AG04449 (cell line): Measurements from ENCODE around the gene SLC24A3.

ENCODE experiments used
- CTCF ChIA-PET: fragments of 350-600 bp; formaldehyde crosslinking; extraction: SDS; loops from one replicate; lab custom pipeline; 2021; ENCODE audit warnings: antibody characterized with exemption; lab: Yijun Ruan, JAX
- POLR2A ChIA-PET: fragments of 400-600, 350-600 bp; formaldehyde crosslinking; extraction: SDS; loops from one replicate; lab custom pipeline; 2020; ENCODE audit warnings: antibody characterized with exemption, inconsistent platforms; lab: Yijun Ruan, JAX
- DNase-seq: peaks from one replicate; pipeline ENCODE4 v3.0.0-alpha.2; 2010; ENCODE audit warnings: low read depth, low spot score
- H3K4me3 ChIP-seq: 2 replicates; pipeline ENCODE4 v1.5.1; 2011; ENCODE audit warnings: low read depth, mild to moderate bottlenecking, control low read depth, low read length
- TF ChIP-seq, protein P1 (sequence below): IDR thresholded peaks from one replicate; pipeline ENCODE4 v1.5.1; 2011; ENCODE audit warnings: mild to moderate bottlenecking, moderate library complexity, low read length, control low read depth, inconsistent platforms; ENCODE audit not compliant: insufficient read depth; ENCODE audit errors: missing control alignments

SLC24A3 gene

DNA sequence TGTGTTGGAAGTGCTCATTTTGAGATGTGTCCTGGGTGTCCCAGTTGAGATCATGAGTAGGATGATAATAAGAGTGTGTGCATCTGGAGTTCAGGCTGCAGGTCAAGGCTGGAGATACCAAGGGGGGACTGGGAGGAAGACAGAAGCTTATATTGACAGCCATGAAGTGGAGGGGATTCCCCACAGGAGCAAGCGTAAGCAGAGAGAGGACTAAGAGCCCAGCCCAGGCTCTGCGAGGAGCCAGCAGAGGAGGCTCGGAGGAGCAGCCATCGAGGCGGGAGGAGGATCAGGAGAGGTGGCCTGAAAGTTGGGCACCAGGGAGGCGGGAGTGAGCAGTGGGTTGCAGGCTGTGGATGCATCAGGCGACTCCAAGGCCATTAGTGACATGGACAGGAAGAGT is 116.2 kb downstream of the SLC24A3 start:
- DNase-seq, result no peak
- ChIA-PET CTCF (no interaction called here), POLR2A (no interaction called here)
- TF ChIP-seq, protein P1, sequence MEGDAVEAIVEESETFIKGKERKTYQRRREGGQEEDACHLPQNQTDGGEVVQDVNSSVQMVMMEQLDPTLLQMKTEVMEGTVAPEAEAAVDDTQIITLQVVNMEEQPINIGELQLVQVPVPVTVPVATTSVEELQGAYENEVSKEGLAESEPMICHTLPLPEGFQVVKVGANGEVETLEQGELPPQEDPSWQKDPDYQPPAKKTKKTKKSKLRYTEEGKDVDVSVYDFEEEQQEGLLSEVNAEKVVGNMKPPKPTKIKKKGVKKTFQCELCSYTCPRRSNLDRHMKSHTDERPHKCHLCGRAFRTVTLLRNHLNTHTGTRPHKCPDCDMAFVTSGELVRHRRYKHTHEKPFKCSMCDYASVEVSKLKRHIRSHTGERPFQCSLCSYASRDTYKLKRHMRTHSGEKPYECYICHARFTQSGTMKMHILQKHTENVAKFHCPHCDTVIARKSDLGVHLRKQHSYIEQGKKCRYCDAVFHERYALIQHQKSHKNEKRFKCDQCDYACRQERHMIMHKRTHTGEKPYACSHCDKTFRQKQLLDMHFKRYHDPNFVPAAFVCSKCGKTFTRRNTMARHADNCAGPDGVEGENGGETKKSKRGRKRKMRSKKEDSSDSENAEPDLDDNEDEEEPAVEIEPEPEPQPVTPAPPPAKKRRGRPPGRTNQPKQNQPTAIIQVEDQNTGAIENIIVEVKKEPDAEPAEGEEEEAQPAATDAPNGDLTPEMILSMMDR, result no peak
- no peak overlapping the region for H3K4me3 ChIP-seq

DNA sequence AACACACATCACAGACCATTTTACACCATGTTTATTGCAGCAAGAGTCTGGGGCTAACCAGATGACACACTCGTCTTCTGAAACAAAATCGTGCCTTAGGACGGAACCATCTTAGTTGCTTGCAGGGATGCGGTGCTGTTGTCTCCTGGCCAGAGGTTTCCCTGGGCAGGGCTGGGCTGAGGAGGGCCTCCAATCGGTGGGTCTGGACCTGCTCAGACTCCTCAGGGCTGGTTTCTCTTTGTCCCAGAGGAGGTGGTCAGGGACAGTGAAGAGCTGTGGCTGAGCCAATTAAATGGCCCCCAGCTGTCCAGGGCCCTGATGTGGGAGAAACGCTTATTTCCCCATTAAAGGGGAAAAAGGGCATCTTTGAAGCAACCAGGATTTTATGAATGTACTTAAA is 117.6 kb downstream of the SLC24A3 start:
- DNase-seq, result no peak
- CTCF ChIA-PET, result no interaction called here
- TF ChIP-seq, protein P1, result no peak
- no peak overlapping the region for H3K4me3 ChIP-seq
- POLR2A ChIA-PET, result no interaction called here

DNA sequence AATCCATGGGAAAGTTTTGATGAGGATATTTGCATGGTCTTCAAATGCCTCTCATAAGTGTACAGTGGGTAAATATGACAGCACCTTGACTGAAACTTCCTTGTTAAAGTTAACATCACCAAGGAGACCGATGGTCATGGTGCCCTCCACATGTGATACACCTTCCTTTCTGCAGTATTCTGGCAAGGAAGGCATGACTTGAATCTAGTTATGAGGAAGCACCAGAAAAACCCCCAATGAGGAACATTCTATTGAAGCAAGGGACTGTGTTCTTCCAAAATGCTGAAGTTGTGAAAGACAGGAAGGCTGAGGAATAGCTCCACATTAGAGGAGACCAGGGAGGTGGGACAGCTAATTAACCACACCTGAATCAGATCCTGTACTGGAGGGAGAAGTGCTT is 118.3 kb downstream of the SLC24A3 start:
- TF ChIP-seq, protein P1, result no peak
- ChIA-PET POLR2A (no interaction called here), CTCF (no interaction called here)
- no peak for DNase-seq
- no peak overlapping the region for H3K4me3 ChIP-seq

DNA sequence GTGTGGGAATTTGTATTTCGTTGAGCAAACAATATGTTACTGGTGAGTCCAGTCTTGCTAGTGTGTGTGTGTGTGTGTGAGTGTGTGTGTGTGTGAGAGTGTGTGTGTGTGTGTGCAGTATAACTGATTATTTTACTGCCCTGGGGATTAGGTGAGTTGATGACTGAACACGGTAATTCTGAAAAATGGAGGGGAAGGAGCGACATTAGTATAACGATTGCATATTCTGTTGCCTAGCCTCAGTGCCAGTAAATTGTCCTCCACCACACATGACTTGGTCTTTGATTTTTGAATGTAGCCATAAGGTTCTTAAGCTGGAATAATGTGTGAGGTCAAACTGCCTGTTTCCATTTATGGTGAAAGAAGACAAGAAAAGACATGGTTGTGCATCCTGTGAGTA is 121.1 kb downstream of the SLC24A3 start:
- DNase-seq, result no peak
- TF ChIP-seq, protein P1, result no peak
- no peak overlapping the region for H3K4me3 ChIP-seq
- CTCF ChIA-PET, result no interaction called here
- POLR2A ChIA-PET, result no interaction called here

DNA sequence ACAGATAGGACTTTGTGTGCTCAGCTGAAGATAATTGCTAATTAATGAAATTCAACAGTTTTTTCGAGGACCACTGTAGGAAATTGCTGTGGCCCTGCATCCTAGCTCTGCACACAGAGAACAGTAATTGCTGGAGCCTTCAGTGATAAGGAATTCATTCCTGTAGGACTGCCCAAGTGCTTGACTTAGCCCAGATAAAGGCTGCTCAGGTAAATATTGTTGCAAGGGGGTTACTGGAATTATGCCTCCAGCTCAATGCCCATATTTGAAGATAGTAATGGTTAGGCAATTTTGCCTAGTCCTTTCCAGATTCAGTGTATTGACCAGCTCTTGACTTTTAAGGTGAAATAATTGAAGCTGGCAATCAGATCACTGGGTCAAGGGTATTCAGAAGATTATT is 122.9 kb downstream of the SLC24A3 start:
- ChIA-PET POLR2A (no interaction called here), CTCF (no interaction called here)
- no peak overlapping the region for H3K4me3 ChIP-seq
- TF ChIP-seq, protein P1, result no peak
- no peak for DNase-seq

DNA sequence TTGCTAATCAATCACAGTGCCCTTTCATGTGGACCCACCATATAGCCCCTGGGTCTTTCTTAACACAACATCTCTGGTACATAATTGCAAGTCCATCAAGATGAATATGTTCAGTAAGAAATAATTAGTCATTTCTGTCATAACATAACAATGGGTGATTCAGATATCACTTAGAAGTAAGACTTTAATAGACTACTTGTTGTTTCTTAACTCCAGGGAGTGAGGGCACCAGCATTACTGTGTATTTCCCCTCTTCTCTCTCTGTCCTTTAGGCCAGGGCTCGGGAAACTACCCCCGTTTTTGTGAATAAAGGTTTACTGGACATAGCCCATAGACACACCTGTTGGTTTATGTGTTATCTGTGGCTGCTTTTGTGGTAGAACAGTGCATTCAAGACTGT is 123.5 kb downstream of the SLC24A3 start:
- CTCF ChIA-PET, result no interaction called here
- TF ChIP-seq, protein P1, result no peak
- POLR2A ChIA-PET, result no interaction called here

DNA sequence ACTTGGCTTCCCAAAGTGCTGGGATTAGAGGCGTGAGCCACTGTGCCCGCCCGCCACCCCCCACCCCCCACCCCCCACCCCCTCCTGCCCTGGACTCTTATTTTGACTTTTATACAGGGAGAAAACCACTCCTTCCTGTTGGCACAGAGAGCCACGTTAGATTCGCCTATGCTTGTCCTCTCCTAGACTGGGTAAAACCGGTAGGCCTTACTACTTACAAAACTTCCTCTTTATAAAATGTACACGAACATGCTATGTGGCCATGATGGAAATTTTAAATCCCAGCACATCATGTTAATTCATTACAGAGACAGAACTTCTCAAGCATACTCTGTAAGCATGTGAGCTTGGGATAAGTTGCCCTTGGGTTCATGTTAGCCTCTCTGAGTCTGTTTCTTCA is 124.2 kb downstream of the SLC24A3 start:
- TF ChIP-seq, protein P1, result no peak
- ChIA-PET POLR2A (no interaction called here), CTCF (no interaction called here)
- no peak overlapping the region for H3K4me3 ChIP-seq
- DNase-seq, result no peak

More for the DNA sequence above, 123.5 kb downstream of the SLC24A3 start:
- no peak for DNase-seq
- no peak overlapping the region for H3K4me3 ChIP-seq
